NCI-H345 (cell line): ENCODE results near the gene AP1M1.

Experiments used
- DNase-seq: peaks from one replicate; lab custom pipeline; 2025; lab: John Stamatoyannopoulos, UW

AP1M1 gene

DNA sequence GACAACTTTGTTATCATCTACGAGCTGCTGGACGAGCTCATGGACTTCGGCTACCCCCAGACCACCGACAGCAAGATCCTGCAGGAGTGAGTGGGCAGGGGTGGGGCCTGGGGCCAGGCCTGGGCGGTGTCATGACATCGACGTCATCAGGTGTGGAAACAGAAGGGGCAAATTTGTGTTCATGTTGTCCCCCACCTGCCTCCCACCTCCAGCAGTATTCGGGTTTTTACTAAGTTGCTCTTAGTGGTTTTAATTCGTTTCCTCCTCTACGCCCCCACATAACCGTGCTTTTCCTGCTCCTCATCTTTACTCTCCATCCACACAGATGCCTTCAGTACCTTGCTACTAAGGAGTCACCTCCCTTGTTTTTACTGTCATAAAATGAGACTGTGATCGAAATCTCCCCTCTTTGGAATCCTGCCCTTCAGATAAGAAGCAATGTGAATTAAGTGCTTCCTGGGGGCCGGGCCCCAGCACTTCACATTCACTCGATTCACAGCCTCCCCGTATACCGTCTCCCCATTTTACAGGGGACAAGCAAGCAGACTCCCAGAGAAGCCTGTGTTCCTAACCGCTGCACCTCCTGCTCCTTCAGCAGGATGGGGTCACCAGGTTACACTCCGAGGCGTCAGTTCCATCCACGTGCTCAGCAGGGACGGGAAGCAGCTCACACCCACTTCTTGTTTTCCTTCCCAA is 10.5 kb downstream of the AP1M1 start:
- no peak for DNase-seq

GRCh38 chr19:16208847-16209665 is 11.3 kb downstream of the AP1M1 start:
- no peak for DNase-seq

DNA sequence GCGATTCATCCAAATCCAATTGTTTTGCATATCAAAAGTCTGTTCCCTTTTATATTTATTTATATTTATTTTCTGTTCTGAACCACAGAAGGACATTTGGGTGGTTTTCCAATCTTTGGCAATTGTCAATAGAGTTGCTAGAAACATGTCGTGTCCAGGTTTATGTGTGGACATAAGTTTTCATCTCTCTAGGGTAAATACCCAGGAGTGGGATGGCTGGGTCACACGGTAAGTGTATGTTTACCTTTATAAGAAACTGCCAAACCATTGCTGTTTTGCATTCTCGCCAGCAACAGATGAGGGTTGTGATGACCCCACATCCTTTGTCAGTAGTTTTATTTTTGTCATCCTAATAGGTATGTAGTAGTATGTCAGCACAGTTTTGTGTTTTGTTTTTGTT is 12.5 kb downstream of the AP1M1 start:
- no peak for DNase-seq

DNA sequence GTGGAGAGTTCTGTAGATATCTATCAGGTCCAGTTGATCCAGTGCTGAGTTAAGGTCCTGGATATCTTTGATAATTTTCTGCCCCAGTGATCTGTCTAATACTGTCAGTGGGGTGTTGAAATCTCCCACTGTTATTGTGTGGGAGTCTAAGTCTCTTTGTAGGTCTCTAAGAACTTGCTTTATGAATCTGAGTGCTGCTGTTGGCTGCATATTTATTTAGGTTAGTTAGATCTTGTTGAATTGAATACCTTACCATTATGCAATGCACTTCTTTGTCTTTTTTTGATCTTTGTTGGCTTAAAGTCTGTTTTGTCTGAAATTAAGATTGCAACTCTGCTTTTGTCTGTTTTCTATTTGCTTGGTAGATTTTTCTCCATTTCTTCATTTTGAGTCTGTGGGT is 15.4 kb downstream of the AP1M1 start:
- DNase-seq, result no peak

DNA sequence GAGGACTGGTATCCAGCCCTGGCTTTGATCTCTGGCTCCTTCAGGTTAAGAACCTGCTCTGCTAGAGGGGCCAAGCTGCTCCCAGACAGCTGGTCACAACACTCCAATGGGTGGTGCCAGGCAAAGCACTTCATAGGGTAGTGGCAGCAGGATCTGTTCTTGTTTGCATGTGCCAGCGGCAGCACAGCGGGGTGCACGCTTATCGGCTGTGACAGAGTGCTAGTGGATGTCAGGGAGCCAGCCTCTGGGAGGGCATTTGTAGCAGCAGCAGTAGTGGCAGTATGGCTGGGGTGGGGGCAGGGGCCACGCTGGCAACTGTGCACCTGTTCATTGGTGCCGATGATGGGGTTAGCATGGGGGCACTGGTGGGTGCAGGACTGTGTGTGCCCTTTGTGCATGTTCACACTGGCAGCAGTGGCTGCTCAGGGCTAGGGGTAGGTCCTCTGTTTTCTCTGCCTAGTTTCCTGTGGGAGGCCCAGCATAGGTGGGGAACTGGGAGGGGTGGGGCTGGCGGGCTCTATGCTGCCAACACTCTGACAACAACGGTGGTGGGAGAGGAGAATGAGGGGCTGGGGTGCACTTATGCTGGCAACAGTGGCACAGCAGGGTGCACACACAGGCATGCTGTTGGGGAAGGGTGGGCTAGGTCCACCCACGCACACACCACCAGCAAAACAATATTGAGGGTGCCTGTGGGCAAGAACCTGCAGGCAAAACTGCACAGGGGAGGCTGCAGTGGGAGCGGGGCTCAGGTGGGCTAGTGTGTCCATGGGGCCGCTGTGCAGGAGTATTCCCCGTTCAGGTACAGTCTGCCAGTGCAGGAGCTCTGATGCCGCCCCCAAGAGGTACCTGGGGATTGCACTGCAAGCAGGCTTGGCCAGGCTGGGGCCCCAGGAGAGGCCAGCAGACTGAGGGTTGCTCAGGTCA is 19.3 kb downstream of the AP1M1 start:
- DNase-seq, result peak; percentile 82

DNA sequence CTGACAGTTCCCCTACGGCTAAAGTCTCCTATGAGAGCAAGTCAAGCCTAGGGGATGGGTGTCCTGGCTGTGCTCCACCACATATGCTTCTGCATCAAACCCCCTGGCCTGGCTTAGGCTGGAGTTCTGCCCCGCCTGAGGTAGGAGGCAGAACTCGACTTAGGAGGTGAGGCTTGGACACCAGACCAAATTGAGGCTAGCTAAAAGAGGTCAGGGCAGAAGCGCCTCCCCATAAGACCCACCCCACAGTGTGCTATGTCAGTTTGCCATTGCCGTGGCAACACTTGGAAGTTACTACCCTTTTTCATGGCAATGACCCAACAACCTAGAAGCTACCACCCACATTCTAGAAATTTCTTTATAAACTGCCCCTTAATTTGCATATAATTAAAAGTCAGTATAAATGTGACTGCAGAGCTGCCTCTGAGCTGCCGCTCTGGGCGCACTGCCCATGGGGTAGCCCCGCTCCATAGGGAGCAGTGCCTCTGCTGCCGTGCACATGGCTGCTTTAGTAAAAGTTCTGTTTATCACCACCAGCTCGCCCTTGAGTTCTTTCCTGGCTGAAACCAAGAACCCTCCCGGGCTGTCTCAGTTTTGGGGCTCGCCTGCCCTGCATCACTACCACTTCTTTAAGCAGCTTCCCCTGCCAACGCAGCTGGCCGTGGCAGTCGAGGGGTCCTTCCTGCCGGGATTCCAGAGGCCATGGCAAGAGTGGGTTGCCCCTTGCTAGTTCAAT is 20.2 kb downstream of the AP1M1 start:
- DNase-seq, result no peak

DNA sequence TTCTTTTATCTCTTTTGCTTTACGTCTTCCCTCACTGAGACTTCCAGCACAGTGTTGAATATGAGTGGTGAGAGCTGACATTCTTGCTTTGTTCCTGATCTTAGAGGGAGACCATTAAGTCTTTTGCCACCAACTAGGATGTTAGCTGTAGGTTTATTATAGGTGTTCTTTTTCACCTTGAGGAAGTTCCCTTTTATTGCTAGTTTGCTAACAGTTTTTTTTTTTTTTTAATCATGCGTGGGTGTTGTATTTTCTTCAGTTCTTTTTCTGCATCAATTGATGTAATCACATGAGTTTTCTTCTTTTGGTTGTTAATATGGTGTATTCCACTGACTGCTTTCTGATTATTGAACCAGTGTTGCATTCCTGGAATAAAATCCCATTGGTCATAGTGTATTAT is 21.1 kb downstream of the AP1M1 start:
- DNase-seq, result no peak

GRCh38 chr19:16222806-16223205 is 25.1 kb downstream of the AP1M1 start:
- no peak for DNase-seq

DNA sequence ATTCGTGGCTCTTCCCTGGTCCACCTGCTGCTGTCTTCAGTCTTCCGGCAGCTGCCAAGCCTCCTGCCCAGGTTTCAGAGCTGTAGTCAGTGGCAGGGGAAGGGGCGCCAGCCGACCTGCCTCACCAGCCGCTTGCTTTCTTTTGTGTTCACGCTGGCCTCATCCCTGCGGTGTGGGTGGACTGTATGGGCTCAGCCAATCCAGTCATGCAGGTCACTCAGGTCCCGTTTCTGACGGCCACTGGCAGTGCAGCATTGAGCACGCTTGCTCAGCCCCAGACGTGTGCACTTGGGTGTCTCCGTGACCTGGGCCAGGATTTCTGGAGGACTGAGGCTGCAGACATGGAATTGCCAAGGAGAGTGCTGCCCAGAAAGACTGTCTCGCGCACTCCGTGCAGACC is 26.0 kb downstream of the AP1M1 start:
- DNase-seq, result no peak

GRCh38 chr19:16224293-16225045 is 26.8 kb downstream of the AP1M1 start:
- no peak for DNase-seq

DNA sequence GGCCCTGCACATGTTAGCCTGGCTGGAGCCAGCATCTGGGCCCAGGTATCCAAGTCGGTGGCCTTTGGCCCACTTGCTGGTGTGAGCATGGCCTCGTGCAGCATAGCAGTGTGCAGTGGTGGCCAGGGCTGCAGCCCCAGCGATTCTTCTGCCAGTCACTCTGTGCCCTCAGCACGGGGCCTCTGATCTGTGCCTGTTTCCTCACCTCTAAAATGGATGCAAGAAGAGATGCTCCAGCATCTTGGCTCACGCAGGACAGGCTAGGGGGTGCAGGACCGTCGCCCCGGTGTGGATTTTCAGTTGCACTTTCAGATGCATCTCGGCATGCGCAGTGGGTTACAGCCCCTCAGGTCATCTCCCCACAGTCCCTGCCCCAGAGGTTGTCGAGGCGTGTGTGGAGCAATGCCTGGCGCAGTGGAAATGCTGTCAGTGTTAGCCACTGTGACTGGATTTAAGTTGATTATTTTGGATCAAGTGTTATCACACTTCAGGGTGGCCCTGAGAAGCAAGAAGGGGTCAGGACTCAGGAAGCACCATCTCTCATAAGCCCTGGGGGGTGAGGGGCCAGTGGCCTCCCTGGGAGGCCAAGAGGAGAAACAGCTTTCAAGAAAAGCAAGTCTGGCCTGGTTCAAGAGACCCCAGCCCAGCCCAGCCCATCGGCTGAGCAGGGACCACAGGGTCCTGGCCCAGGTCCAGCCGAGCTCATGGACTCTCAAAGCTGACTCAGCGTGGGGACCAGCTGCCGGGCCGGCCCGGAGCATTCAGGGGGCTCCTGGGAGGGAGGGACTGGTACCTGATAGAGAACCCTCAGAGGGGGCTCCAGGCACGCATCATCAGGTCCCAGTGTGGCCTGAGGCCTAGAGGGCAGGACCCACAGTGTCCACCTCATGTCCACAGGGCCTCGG is 27.8 kb downstream of the AP1M1 start:
- DNase-seq, result no peak

GRCh38 chr19:16226184-16226591 is 28.5 kb downstream of the AP1M1 start:
- DNase-seq, result no peak

- DNase-seq, result no peak
Measured at GRCh38 chr19:16226878-16227836, 29.4 kb downstream of the AP1M1 start.

DNA sequence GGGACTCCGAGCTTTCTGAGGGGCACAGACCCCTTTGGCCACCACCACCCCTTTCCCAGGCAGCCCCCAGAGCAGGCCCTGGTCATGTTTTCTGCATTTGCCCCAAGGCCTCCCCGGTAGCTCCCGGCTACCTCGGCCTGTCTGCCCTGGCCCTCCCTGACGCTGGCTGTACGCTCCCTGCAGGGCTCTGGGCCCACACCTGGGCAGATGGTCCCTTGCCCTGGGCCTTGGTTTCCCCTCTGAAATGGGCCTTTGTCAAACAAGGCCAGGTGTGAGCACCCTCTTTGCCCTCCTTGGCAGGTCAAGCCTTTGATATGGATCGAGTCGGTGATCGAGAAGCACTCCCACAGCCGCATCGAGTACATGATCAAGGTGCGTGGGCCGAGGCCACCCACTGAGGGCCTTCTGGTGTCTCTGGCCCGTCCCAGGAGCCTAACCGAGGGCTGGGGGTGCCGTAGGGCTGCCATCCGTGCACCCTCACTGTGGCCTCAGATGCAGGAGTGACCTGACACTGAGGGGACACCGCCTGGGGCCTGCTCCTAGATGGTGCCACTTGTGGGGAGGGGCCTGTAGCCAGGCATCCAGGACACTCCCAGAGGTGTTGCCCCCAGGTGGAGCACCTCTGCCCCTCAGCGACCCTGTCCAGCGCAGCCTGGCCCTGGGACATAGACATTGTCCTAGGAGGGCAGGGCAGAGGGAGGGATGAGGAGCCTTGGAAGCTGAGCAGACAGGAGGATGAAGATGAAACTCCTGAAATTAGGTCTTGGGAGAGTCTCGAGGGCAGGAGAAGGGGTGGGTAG is 30.3 kb downstream of the AP1M1 start:
- DNase-seq, result no peak

GRCh38 chr19:16228637-16229321 is 31.1 kb downstream of the AP1M1 start:
- no peak for DNase-seq

GRCh38 chr19:16229322-16229641 is 31.6 kb downstream of the AP1M1 start:
- no peak for DNase-seq

DNA sequence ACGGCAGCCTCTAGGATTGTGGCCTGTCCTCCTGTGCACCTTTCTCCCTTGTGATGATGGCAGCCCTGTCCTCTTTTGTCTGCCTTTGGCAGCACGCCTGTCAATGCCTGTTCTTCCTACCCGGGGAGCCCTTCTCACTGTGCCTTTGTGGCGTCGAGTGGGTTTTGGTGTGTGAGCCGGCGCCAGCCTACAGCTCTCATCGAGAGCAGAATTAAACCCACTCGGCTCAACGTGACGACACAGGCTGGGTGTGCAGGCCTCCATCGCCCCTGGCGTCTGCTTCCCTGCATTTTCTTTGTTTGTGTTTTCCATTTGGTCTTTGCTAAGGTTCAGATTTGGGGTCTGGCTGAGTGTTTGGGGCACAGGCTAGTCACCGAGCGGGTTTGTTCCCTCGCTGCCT is 34.4 kb downstream of the AP1M1 start:
- DNase-seq, result no peak

GRCh38 chr19:16232568-16232967 is 34.9 kb downstream of the AP1M1 start:
- DNase-seq, result no peak
